ENCODE measurements around the gene IL25.

The IL25 gene

GRCh38 chr14:23353433-23353780 lies 19.2 kb upstream of the IL25 start:
- DNase-seq, result no peak

GRCh38 chr14:23354990-23355389 lies 17.6 kb upstream of the IL25 start:
- ATAC-seq (no peak), DNase-seq (no peak)

More at GRCh38 chr14:23353433-23353780, 19.2 kb upstream of the IL25 start:
- ATAC-seq, result no peak

- DNase-seq (no peak), ATAC-seq (no peak)
These were observed 16.7 kb upstream of the IL25 start for GRCh38 chr14:23355871-23356435.

- ATAC-seq, result no peak
- no peak for DNase-seq
These were observed 15.9 kb upstream of the IL25 start for GRCh38 chr14:23356662-23357061.

- DNase-seq (no peak), ATAC-seq (no peak)
These were observed 15.3 kb upstream of the IL25 start for GRCh38 chr14:23357261-23357660.

GRCh38 chr14:23358042-23358441 lies 14.6 kb upstream of the IL25 start:
- no peak for DNase-seq
- no peak for ATAC-seq

GRCh38 chr14:23358553-23359166 lies 13.9 kb upstream of the IL25 start:
- ATAC-seq, result no peak
- no peak for DNase-seq

GRCh38 chr14:23359167-23359626 lies 13.4 kb upstream of the IL25 start:
- DNase-seq (no peak), ATAC-seq (no peak)

- no peak for DNase-seq
- ATAC-seq, result no peak
These were observed 12.7 kb upstream of the IL25 start for GRCh38 chr14:23359722-23360447.

GRCh38 chr14:23360496-23360895 lies 12.1 kb upstream of the IL25 start:
- no peak for DNase-seq
- no peak for ATAC-seq

GRCh38 chr14:23361320-23361719 lies 11.3 kb upstream of the IL25 start:
- ATAC-seq, result peak; percentile 21
- DNase-seq, result no peak

GRCh38 chr14:23361763-23362162 lies 10.8 kb upstream of the IL25 start:
- no peak for ATAC-seq

GRCh38 chr14:23362200-23362599 lies 10.4 kb upstream of the IL25 start:
- DNase-seq (no peak), ATAC-seq (no peak)

More at GRCh38 chr14:23361763-23362162, 10.8 kb upstream of the IL25 start:
- DNase-seq, result no peak

- DNase-seq (no peak), ATAC-seq (no peak)
These were observed 8.2 kb upstream of the IL25 start for GRCh38 chr14:23364164-23365035.

GRCh38 chr14:23365036-23365731 lies 7.4 kb upstream of the IL25 start, which contains the start of gene EFS:
TSS of gene EFS (minus strand) at chr14:23365172. CDS start at chr14:23365025, 147 bp downstream.
- ATAC-seq (no peak), DNase-seq (no peak)

GRCh38 chr14:23365732-23366425 lies 6.7 kb upstream of the IL25 start:
- ATAC-seq, result no peak
- DNase-seq, result no peak

GRCh38 chr14:23366426-23366921 lies 6.1 kb upstream of the IL25 start:
- no peak for ATAC-seq

GRCh38 chr14:23370221-23370620 lies 2.4 kb upstream of the IL25 start:
- ATAC-seq (peak; percentile 28), DNase-seq (no peak)

More at GRCh38 chr14:23366426-23366921, 6.1 kb upstream of the IL25 start:
- DNase-seq, result no peak

- no peak for DNase-seq
- ATAC-seq, result no peak
These were observed 744 bp upstream of the IL25 start for GRCh38 chr14:23371865-23372264.

GRCh38 chr14:23373041-23373440 lies 432 bp downstream of the IL25 start:
- ATAC-seq, result no peak
- no peak for DNase-seq
